H7 (cell line): ENCODE results near the gene LRRC56. TPM values are rescaled to one million over a fixed set of nuclear protein-coding genes. Genes with fewer than 3 reads are reported as not detected.
A peak's percentile ranks its signal among the peaks of the same experiment; 100 is the strongest.

Experiments used
- DNase-seq: peaks from one replicate; pipeline ENCODE4 v3.0.0; 2012
- H3K27me3 ChIP-seq: 2 replicates; pipeline ENCODE4 v1.6.0; 2011; ENCODE audit warnings: mild to moderate bottlenecking, low read length; ENCODE audit not compliant: control insufficient read depth, insufficient read depth
- H3K36me3 ChIP-seq: replicated peaks from 2 replicates; pipeline ENCODE4 v1.5.1; 2011; ENCODE audit warnings: low read length; ENCODE audit not compliant: control insufficient read depth, insufficient read depth
- H3K4me3 ChIP-seq: 2 replicates; pipeline ENCODE4 v1.5.1; 2011; ENCODE audit warnings: low read depth, mild to moderate bottlenecking, control low read depth, low read length, moderate library complexity; ENCODE audit not compliant: insufficient read depth
- total RNA-seq: library from RNA; depleted of rRNA; stranded (reverse); fragments of >200 nt; shearing (Covaris generic); gene quantifications from 2 replicates; pipeline ENCODE4 v1.2.3, GENCODE V29; 2014

LRRC56 gene
- total RNA-seq, 1 experiment from 2014 or later = 1.5 TPM

- Histone ChIP-seq H3K4me3 (peak overlapping the region; percentile 31), H3K36me3 (no peaks in the 10 kb centered on the region), H3K27me3 (peaks cover 11% of the 10 kb centered on the region)
- DNase-seq = no peak
Observed at GRCh38 chr11:537622-538430, 499 bp downstream of the LRRC56 start.

- H3K4me3 ChIP-seq = no peak overlapping the region
- peaks cover 11% of the 10 kb centered on the region for H3K27me3 ChIP-seq
- H3K36me3 ChIP-seq = no peaks in the 10 kb centered on the region
- DNase-seq = no peak
Observed at GRCh38 chr11:538431-539051, 1.2 kb downstream of the LRRC56 start.

- DNase-seq = no peak
- Histone ChIP-seq H3K4me3 (no peak overlapping the region), H3K27me3 (peaks cover 11% of the 10 kb centered on the region), H3K36me3 (no peaks in the 10 kb centered on the region)
Observed at GRCh38 chr11:539971-540481, 2.7 kb downstream of the LRRC56 start.

GRCh38 chr11:540583-541432 is 3.5 kb downstream of the LRRC56 start:
- DNase-seq = no peak
- Histone ChIP-seq H3K36me3 (no peaks in the 10 kb centered on the region), H3K27me3 (peaks cover 11% of the 10 kb centered on the region), H3K4me3 (no peak overlapping the region)

- Histone ChIP-seq H3K36me3 (no peaks in the 10 kb centered on the region), H3K4me3 (no peak overlapping the region), H3K27me3 (peaks cover 10% of the 10 kb centered on the region)
- no peak for DNase-seq
Observed at GRCh38 chr11:541433-541885, 4.1 kb downstream of the LRRC56 start.

- DNase-seq = no peak
- no peak overlapping the region for H3K4me3 ChIP-seq
- no peaks in the 10 kb centered on the region for H3K36me3 ChIP-seq
- H3K27me3 ChIP-seq = no peaks in the 10 kb centered on the region
Observed at GRCh38 chr11:544817-545166, 7.5 kb downstream of the LRRC56 start.

- Histone ChIP-seq H3K36me3 (no peaks in the 10 kb centered on the region), H3K4me3 (no peak overlapping the region), H3K27me3 (no peaks in the 10 kb centered on the region)
- no peak for DNase-seq
Observed at GRCh38 chr11:545171-545570, 7.8 kb downstream of the LRRC56 start.

GRCh38 chr11:548700-549603 is 11.6 kb downstream of the LRRC56 start:
- Histone ChIP-seq H3K27me3 (no peaks in the 10 kb centered on the region), H3K36me3 (no peaks in the 10 kb centered on the region), H3K4me3 (no peak overlapping the region)
- no peak for DNase-seq

- H3K27me3 ChIP-seq = no peaks in the 10 kb centered on the region; the same call in 1 of the 2 replicates
- no peak for DNase-seq
- no peaks in the 10 kb centered on the region for H3K36me3 ChIP-seq
- no peak overlapping the region for H3K4me3 ChIP-seq
Observed at GRCh38 chr11:550021-550745, 12.9 kb downstream of the LRRC56 start.

GRCh38 chr11:550746-551085 is 13.4 kb downstream of the LRRC56 start:
- Histone ChIP-seq H3K36me3 (no peaks in the 10 kb centered on the region), H3K27me3 (peaks cover 3% of the 10 kb centered on the region), H3K4me3 (no peak overlapping the region)
- DNase-seq = no peak

GRCh38 chr11:551131-551530 is 13.8 kb downstream of the LRRC56 start:
- Histone ChIP-seq H3K4me3 (no peak overlapping the region), H3K27me3 (peaks cover 7% of the 10 kb centered on the region), H3K36me3 (no peaks in the 10 kb centered on the region)
- no peak for DNase-seq

GRCh38 chr11:551596-551995 is 14.3 kb downstream of the LRRC56 start:
- DNase-seq = no peak
- H3K4me3 ChIP-seq = no peak overlapping the region
- no peaks in the 10 kb centered on the region for H3K36me3 ChIP-seq
- peaks cover 12% of the 10 kb centered on the region for H3K27me3 ChIP-seq
